T47D (cell line): Measurements from ENCODE around the gene RIOK3.
A peak's percentile ranks its signal among the peaks of the same experiment; 100 is the strongest.
"Not testable (repeated sequence)": the region's sequence is repeated elsewhere in the genome, so short reads cannot be mapped to it uniquely, and the experiment has no call there.

Source experiments
- DNase-seq, 2 experiments: peaks; one replicate each; pipeline versions ENCODE4 v3.0.0 to v3.0.0-alpha.2; 2011 to 2012; ENCODE audit warnings: low read depth in 1 of 2, low spot score in 1 of 2
- JUND ChIP-seq: IDR thresholded peaks from 2 replicates; pipeline ENCODE4 v1.6.1; 2012; ENCODE audit warnings: low read depth
- in situ Hi-C: cut with HindIII; loops from 2 replicates; pipeline ENCODE4 v1.10.0; 2016; ENCODE audit warnings: low sequenced_read_pairs, low pct_unique_long_range_greater_than_20kb

RIOK3 gene, protein sequence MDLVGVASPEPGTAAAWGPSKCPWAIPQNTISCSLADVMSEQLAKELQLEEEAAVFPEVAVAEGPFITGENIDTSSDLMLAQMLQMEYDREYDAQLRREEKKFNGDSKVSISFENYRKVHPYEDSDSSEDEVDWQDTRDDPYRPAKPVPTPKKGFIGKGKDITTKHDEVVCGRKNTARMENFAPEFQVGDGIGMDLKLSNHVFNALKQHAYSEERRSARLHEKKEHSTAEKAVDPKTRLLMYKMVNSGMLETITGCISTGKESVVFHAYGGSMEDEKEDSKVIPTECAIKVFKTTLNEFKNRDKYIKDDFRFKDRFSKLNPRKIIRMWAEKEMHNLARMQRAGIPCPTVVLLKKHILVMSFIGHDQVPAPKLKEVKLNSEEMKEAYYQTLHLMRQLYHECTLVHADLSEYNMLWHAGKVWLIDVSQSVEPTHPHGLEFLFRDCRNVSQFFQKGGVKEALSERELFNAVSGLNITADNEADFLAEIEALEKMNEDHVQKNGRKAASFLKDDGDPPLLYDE

GRCh38 chr18:23452728-23453679, at the start of gene RIOK3:
Gene RIOK3, plus strand, starts transcription at chr18:23453287. Its CDS starts 153 bp downstream, at chr18:23453440.
- in situ Hi-C loops: no loop called here
- no peak for TF ChIP-seq JUND
- DNase-seq: peak; percentile 88 to 96

DNA sequence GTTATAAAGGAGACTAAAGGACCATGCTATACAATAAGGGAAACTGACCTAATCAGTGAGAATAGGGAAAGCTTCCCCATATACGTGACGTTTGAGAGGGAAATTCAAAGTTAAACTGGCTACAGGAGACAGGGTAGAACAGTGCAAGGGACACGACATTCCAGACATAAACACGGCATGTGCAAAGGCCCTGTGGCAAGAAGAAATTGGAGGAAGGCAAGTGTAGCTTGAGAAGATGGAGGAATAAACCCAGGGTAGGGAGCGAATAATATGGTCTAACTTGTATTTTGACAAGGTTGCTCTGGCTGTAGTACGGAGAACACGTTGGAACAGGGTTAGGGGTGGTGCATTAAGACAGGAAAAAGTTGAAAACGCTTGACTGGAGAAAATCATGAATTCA, 49.8 kb upstream of the RIOK3 start:
- DNase-seq: no peak
- in situ Hi-C loops: no loop called here
- no peak for TF ChIP-seq JUND

GRCh38 chr18:23405636-23406035, 47.5 kb upstream of the RIOK3 start:
- peak in 1 of 2 experiments; percentile 58 for DNase-seq
- in situ Hi-C loops: no loop called here
- no peak for TF ChIP-seq JUND

DNA sequence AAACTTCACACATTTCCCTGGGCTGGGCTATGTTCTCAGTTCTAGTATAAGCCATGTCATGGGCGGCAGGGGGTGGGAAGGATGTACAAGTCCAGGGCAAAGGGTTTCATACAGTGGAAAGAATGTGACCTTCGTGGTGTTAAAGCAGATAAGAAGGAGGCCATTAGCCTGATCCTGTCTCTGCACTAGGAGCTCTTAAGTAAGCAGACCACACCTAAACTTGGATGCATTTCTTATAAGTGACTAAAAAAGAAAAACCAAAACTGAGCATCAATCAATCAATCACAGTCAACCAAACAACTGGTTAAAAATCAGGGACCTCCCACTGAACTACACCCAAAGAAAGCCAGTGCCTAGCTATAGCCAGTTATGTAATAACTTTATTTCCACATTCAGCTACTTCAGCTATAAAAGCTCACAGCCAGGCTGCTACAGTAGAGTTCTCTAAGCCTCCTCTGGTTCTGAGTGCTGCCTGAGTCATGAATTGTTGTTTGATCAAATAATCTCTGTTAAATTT, 46.8 kb upstream of the RIOK3 start:
- DNase-seq: no peak
- in situ Hi-C loops: no loop called here
- TF ChIP-seq JUND: no peak

DNA sequence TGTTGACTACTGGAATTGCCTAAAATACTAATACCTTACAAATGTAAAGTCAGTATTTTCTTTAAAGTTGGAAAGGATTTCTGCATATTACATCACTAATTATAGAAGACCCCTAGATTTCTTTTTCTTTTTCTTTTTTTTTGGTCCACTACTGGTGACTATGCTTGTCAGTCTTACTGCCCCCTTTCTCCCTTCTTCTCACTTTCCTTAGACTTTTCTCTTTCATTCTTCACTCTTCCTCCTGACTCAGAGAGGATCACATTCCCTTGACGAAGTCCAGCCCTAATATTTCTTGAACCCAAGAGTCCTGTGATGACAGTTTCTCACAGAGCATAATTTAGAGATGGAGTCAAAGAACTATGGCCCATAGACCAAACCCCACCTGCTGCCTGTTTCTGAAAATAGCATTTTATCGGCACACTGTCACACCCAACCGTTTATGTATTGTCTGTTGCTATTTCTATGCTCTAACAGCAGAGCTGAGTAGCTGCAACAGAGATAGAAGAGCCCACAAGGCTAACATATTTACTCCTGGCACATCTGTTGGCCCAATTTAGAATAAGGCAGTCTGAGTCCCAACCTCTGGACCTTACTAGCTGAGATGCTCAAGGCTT, 40.6 kb upstream of the RIOK3 start:
- no peak for DNase-seq
- in situ Hi-C loops: no loop called here
- TF ChIP-seq JUND: no peak

DNA sequence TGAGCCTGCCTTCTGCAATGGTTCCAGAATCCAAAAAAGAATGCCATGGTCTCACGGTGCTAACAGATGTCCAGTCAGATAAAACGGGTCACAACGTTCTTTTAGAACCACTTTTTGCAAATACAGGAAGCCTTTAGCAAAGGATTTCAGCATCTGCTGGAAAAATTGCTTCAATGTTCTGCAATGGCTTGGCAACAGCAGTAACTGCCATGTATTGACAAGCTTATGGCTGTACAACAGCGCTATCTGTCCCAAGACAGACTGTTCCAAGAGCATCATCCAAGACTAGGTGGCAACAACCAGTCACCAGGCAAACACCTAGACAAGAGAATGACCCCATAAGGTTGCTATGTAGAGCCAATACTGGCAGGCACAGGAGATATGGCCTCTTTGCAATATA, 37.6 kb upstream of the RIOK3 start:
- no peak for TF ChIP-seq JUND
- no peak for DNase-seq
- in situ Hi-C loops: no loop called here

- in situ Hi-C loops: no loop called here
- no peak for TF ChIP-seq JUND
- no peak for DNase-seq
These were observed 36.8 kb upstream of the RIOK3 start for GRCh38 chr18:23416298-23416697.

GRCh38 chr18:23421277-23421676, 31.8 kb upstream of the RIOK3 start:
- in situ Hi-C loops: no loop called here
- no peak for TF ChIP-seq JUND
- DNase-seq: no peak

DNA sequence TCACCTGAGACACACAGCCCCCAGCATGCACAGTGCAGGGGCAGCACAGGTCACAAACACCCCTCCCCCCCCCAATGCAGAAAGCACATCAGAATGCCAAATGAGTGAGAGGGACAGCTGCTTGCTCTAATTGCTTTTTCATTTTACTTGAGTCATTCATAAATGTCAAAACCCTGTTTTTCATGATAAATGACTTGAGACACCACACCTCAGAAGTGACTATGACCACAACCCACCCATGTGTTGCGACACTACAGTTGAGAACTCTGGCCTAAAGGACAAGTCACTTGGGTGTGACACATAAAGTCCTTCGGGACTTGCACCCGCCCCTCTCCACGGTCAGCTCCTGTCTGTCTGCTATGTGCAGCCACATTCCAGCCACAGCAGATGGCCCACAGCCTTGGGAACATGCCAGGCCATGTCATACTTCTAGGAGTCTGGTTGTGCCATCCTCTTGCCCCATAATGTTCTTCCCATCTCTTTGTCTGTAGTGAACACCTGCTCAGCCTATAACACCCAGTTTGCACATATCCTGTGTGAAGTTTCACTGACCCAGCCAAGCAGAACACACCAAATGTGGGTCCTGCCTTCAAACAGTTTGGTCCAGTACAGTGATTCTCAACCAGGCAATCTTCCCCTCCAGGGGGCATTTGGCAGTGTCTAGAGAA, 30.2 kb upstream of the RIOK3 start:
- in situ Hi-C loops: no loop called here
- TF ChIP-seq JUND: no peak
- DNase-seq: peak in 1 of 2 experiments; percentile 66

- TF ChIP-seq JUND: no peak
- DNase-seq: no peak
- in situ Hi-C loops: no loop called here
These were observed 28.5 kb upstream of the RIOK3 start for GRCh38 chr18:23424616-23425015.

- DNase-seq: no peak
- in situ Hi-C loops: no loop called here
- TF ChIP-seq JUND: no peak
These were observed 24.3 kb upstream of the RIOK3 start for GRCh38 chr18:23428821-23429220.

- DNase-seq, in situ Hi-C loops: not testable (repeated sequence)
These were observed 23.5 kb upstream of the RIOK3 start for GRCh38 chr18:23429538-23429937.
